CD4-positive, alpha-beta T cell treated with Interleukin-6 at 100 ng/mL for 8 hours (primary cell): ENCODE results near the gene ZCCHC9.
"Not testable (repeated sequence)": the region's sequence is repeated elsewhere in the genome, so short reads cannot be mapped to it uniquely, and the experiment has no call there.

ENCODE experiments used
- DNase-seq: peaks from one replicate; pipeline ENCODE4 v3.0.0-alpha.2; 2020; ENCODE audit warnings: mixed read lengths, low spot score

ZCCHC9 gene, protein sequence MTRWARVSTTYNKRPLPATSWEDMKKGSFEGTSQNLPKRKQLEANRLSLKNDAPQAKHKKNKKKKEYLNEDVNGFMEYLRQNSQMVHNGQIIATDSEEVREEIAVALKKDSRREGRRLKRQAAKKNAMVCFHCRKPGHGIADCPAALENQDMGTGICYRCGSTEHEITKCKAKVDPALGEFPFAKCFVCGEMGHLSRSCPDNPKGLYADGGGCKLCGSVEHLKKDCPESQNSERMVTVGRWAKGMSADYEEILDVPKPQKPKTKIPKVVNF

DNA sequence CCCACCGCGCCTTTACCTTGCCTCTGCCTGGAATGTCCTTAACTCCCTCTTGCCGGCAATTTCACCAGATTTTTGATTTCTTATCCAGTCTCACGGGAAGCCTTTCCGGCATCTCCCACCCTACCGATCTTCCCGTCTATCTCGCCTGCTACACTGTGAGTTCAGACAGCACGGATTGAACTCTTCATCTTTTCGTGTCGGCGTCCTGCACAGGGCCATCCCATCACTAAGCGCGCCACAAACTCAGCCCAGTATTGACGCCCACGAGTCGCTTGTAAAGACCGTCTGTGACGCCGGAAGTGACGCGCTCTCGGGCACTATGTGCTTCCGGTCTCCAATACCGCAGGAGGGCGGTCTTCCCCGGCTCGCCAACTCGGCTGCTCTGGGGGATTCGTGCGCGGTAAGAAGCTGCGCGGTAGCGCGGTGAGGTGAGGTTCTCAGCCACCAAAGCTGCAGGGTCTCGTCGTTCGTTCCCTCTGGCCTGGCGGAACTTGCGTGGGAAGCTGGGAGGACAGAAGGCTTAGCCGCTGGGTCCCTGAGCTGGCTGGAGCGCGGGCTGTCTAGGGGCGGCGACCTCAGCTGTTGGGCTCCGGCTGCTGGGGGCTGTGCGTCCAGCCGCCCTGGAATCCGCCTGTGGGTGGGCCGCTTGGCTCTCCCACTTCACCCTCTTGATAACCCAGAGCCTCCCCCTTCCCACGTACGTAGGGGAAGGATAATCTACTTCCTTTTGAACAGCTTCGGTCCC lies at the start of gene ZCCHC9:
ZCCHC9 (plus strand) TSS at position 317 of the 745 bp plus-strand sequence. CDS start 3,171 bp downstream, outside the sequence.
- peak; percentile 91 for DNase-seq

DNA sequence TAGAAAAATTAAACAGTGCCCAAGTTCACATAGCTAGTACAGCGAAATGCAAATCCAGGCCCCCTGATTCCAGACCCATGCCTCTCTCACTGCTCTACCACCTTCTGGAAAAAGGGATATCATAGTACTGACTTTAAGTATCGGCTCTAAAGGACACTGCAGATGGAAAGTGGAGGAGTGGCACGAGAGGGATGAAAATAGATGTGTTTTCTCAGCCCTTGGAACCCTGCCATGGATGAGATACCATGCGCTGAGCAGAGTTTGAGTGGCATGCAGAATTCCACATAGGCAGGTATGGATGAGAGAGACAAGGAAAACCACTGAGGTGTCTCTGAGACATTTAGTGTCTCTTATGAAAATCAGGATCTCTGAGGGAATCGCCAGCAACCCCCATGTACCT lies 49.5 kb upstream of the ZCCHC9 start:
- DNase-seq: no peak

DNA sequence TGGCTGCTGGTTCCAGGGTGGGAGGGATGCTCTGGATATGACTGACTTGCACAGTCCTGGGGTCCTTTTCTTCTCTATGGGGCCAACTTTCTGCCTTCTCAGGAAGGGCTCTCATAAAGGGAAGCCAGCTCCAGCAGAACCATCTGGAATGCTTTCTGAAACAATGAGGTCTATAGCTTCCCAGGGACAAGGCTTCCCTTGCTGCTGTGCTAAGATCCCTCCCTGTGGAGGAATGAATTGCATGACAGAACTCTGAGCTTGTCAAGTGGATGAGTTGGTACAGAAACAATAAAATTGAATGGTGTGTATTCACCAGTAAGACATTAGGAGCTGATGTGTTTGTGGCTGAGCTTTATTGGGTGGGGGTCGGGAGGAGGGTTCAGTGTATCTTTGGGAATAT lies 48.5 kb upstream of the ZCCHC9 start:
- DNase-seq: no peak

DNA sequence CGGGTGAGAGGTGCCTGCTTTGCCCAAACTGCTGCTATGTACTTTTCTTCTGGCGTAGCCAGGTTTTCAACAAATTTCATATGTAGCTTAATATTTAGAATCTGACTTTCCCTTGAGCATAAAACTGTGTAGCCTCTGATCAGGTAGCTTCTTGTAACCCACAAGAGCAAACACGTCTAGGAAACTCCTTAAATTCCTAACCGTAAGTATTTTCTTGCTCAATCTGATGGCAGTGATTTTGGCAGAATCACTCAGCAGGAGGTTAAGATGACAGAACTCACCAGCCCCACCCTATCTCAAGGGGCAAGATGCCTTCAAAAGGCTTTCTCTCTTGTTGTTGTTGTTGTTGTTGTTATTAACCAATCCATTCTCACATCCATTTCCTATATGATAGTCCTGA lies 47.5 kb upstream of the ZCCHC9 start:
- DNase-seq: no peak

DNA sequence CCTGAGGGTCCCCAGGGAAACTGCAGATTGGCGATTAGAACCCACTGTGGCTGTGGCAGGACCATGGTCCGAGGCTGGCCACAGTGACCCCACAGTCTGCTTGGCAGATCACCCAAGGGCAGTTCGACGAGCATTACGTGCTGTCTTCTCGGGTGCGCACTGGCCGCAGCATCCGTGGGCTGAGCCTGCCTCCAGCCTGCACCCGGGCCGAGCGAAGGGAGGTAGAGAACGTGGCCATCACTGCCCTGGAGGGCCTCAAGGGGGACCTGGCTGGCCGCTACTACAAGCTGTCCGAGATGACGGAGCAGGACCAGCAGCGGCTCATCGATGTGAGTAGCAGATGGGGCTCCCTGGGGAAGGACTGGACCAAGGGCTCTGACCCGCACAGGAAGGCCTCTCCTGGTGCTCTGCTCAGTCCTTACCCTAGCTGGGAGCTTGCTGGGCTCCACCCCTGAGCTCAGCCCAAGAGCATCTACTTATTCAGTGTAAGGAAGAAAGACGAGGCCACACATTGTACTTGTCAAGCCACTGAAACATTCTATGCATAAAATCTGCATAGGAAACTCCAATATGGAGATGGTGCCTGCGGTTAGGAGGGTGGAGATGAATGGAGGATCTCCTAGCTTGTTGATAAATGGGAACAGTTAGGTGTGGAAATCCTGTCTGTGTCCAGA lies 46.4 kb upstream of the ZCCHC9 start:
- DNase-seq: no peak

DNA sequence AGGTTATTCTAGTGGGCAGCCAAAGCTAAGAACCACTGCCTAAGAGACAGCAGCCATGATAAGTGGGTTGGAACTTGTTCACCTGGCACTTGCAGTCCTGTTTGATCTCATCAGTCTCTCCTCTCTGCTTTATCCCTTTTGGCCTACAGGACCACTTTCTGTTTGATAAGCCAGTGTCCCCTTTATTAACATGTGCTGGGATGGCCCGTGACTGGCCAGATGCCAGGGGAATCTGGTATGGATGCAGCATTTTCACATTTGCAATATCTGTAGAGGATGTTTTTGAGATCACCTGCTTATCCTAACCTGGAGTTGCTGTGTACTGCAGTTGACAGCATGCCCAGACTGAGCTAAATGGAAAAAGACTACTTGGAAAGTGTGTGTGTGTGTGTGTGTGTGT lies 44.6 kb upstream of the ZCCHC9 start:
- no peak for DNase-seq

DNA sequence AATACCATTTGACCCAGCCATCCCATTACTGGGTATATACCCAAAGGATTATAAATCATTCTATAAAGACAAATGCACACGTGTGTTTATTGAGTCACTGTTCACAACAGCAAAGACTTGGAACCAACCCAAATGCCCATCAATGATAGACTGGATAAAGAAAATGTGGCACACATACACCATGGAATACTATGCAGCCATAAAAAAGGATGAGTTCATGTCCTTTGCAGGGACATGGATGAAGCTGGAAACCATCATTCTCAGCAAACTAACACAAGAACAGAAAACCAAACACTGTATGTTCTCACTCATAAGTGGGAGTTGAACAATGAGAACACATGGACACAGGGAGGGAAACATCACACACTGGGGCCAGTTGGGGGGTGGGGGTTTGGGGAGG lies 38.6 kb upstream of the ZCCHC9 start:
- DNase-seq: not testable (repeated sequence)

DNA sequence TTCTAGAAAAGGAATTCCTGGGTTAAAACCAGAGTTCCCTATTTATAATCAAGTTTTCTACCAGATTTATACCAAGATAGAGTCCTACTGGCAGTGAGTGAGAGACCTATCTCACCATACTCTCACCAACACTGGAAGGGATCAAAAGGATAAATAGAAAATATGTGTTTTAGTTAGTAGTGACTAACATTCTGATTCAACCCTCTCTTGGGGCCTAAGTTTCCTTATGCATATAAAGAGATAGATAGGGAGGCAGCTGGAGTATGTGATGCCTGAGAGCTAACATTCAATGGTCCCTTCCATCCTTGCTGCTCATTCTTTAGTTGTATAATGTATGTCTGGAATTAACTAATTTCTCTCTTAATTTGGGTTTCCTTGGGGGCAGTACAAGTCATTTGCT lies 36.3 kb upstream of the ZCCHC9 start:
- DNase-seq: no peak

DNA sequence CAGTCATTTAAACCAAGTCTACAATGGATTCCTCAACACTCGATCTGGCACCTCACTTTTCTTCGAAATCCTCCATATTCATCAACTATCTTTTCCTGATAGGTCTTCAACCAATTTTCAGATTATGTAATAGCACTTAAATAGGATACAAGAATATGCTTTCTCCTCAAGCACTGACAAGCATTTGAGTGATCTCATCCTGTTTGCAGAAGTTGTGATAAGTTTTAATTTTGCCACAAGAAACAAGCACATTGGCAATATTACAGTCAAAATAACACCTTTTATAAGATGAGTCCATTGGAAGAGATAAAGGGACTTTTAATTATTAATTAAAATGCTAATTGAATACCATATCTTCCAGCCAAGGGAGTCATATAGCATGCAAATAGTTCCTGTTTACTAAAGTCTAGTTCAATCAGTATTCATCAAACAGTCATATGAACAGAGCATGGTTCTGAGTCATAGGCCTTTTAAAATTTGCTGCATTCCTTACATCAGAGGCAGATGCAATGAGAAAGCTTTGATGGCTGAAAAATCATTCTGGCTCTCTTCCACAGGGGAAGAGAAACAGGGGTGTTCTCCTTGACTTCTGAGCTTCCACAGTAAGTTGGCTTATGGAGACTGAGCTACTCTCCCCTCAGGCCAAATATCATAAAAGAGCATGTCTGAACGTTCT lies 32.7 kb upstream of the ZCCHC9 start:
- DNase-seq: no peak

DNA sequence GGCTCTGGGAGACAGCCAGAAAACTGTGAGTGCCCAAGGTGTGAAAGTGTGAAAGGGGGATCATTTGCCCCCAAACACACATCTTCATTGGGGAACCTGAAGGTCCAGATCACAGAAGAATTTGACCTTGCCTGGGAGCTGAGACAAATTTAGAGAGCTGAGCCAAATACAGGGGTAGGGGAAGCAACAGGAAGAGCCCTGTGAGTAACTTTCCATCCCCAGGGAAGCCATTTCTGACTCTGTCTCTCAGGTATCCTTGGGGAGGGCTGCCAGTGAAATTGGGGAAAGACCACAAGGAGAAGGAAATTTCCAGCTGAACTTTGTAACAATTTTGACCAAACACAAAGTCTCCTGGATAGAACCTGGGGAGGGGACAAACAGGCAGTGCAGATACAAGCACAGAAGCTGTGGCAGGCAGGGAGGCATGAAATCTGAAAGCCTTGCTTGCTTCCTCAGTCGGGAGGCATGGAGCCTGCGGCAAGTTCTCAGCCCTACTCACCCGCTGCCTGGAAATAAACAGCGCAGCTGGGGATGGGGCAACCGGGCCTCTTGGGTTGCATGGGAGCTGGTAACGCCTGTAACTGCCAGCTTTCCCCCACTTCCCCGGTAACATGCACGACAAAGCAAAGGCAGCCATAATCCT lies 31.5 kb upstream of the ZCCHC9 start:
- no peak for DNase-seq

DNA sequence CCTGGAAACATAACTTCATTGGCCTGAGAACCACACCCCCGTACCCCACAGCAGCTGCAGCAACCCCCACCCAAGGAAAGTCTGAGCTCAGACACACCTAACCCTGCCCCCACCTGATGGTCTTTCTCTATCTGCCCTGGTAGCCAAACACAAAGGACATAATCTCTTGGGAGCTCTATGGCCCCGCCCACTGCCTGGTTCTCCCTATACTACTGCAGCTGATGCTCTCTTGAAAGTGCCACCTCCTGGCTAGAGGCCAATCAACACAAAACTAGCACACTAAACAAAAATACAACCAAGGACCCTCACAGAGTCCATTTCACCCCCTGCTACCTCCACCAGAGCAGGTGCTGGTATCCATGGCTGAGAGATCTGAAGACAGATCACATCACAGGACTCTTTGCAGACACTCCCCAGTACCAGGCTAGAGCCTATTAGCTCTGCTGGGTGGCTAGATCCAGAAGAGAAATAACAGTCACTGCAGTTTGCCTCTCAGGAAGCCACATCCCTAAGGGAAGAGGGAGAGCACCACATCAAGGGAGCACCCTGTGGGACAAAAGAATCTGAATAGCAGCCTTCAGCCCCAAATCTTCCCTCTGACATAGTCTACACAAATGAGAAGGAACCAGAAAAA lies 30.9 kb upstream of the ZCCHC9 start:
- DNase-seq: not testable (repeated sequence)

DNA sequence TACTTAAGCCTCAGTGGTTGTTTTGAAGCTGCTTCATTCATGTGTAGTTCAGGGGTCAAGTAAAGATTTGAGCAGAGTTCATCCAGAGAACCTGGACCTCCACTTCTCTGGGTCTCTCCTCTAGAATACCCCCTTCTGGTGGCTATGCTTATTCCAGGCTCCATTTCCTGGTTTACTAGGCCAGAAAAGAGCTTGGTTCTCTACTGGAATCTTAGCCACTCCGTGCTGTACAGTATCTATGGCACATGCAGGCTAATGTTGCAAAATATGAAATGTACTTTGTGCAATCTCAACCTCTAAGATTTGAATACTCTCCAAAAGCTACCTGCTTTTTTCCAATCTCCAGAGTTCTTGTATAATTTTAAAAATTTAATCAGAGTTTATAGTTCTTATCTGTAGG lies 17.4 kb upstream of the ZCCHC9 start:
- no peak for DNase-seq

DNA sequence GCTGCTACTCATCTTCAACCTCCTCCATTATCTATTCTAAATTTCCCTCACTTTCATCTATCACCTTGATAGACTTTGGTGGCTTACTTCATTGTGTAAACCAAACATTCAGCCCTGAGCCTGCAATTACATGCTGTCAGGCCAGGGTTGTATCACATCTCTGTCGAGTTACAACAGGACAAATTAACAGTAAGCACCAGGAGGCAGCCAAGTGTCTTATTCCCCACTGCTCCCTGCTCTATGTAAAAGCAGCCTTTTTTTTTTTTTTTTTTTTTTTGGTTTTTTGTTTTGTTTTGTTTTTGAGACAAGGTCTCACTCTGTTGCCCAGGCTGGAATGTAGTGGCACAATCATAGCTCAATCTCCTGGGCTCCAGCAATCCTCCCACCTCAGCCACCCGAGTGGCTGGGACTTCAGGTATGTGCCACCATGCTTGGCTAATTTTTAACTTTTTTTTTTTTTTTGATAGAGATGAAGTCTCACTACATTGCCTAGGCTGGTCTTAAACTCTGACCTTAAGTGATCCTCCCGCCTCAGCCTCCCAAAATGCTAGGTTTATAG lies 15.2 kb upstream of the ZCCHC9 start:
- DNase-seq: no peak

DNA sequence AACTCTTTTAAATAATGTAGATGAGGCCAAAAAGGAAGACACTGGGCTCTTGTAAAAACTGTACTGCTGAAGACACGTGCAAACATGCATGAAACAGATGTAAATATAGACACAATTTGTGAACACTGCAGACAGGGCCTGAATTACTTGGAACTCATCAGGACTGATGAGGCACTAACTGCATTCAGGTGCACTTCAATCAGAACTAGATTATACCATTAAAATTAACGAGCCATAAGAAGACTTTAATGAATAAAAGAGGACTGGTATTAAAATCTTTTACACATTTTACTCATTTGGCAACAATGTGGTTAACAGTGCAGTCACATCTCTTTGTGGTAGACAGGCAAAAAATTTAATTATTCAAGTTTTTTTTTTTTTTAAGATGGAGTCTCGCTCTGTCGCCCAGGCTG lies 13.4 kb upstream of the ZCCHC9 start:
- DNase-seq: no peak

DNA sequence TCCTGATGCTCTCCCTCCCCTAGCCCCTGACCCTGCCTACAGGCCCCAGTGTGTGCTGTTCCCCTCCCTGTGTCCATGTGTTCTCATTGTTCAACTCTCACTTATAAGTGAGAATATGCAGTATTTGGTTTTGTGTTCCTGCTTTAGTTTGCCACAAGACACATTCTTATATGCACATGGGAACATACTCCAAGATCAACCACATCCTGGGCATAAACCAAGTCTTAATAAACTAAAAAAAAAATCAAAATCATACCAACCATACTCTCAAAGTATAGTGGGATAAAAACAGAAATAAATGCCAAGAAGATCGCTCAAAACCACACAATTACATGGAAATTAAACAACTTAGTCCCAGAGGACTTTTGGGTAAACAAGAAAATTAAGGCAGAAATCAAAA lies 11.2 kb upstream of the ZCCHC9 start:
- DNase-seq: no peak

DNA sequence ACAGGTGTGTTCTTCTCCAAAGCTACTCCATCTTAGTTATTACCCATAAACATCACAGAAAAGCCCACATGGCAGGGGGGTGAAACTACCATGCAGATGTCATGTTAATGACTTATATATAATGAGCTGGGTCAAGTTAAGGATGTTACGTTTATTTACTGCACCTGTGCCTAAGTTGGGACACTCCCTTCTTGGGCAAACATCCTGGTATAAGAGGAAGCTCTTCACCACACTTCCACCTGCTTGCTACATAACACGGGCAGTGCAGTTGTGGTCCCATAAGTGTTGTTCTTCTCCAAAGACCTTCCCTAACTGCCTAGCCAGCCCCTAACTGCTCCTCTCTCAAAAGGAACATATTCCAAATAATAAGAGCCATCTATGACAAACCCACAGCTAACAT lies 9.3 kb upstream of the ZCCHC9 start:
- DNase-seq: no peak

DNA sequence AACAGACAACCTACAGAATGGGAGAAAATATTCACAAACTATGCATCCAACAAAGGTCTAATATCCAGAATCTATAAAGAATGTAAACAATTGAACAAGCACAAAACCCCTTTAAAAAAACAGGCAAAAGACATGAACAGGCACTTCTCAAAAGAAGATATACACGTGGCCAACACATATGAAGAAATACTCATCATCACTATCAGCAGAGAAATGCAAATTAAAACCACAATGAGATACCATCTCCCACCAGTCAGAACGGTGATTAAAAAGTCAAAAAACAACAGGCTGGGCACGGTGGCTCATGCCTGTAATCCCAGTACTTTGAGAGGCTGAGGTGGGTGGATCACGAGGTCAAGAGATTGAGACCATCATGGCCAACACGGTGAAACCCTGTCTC lies 7.4 kb upstream of the ZCCHC9 start:
- DNase-seq: not testable (repeated sequence)

DNA sequence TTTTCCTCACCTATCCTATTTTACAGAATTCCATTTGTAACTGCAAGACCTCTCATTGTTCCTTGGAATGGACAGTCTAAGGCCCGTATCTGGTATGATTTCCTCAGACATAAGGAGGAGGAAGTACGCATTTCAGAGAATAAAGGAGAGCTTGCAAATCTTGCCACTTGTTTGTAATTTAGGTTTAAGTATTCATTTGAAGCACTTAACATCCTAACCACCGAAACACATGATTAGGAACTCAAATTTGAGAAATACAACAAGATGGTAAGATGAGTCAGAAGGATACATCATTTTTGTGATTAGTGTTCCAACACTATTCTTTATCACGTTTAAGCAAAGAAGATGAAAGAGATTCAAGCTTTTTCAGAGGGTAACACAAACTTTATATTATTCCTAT lies 3.9 kb upstream of the ZCCHC9 start:
- no peak for DNase-seq

DNA sequence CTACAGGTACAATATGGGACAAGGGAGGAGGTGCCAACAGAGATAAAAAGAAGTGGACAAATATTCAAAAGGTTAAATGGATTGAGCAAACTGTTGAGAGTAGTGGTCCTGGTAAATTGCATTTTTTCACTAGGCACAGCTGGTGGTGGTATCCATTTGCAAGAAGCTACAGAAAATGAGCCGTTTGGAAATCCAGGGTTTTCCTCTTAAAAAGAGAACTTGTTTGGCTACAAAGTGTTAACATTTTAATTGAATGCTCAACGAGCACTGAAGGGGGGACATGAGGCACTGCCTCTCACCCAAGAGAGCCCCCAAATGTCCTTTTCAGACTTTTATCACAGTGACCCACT lies 491 bp upstream of the ZCCHC9 start:
- DNase-seq: no peak

DNA sequence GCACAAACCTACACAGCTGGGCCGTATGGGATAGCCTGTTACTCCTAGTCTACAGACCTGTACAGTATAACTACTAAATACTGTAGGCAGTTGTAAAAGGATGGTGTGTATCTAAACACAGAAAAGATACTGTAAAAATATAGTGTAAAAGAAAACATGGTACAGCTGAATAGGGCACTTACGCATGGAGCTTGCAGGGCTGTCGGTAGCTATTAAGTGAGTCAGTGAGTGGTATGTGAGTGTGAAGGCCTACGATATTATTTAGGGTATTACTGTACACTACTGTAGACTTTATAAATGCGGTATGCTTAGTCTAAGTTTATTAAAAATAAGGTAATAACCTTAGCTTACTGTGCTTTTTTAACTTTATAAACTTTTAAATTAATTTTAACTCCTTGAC lies 1.2 kb downstream of the ZCCHC9 start:
- no peak for DNase-seq

DNA sequence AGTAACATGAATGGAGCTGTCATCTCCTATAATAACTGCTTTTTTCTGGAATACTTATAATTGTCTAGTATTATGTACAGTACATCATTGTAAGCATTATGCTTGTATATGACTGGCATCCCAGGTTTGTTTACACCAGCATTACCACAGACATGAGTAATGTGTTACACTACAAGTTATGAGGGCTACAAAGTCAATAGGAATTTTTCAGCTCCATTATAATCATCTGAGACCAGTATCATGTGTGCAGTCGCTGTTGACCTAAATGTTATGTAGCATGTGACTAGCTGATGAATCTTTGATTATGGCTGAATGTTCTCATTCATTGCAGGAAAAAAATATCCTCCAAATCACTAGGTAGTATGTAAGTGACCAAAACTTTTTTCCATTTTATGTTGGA lies 2.2 kb downstream of the ZCCHC9 start:
- no peak for DNase-seq
